ENCODE data around the gene PRDX1. TPM values are rescaled to one million over a fixed set of nuclear protein-coding genes. Genes with fewer than 3 reads are reported as not detected.

PRDX1 gene
- polyA plus RNA-seq, 3 donors: 116 to 362 (median 294) TPM

DNA sequence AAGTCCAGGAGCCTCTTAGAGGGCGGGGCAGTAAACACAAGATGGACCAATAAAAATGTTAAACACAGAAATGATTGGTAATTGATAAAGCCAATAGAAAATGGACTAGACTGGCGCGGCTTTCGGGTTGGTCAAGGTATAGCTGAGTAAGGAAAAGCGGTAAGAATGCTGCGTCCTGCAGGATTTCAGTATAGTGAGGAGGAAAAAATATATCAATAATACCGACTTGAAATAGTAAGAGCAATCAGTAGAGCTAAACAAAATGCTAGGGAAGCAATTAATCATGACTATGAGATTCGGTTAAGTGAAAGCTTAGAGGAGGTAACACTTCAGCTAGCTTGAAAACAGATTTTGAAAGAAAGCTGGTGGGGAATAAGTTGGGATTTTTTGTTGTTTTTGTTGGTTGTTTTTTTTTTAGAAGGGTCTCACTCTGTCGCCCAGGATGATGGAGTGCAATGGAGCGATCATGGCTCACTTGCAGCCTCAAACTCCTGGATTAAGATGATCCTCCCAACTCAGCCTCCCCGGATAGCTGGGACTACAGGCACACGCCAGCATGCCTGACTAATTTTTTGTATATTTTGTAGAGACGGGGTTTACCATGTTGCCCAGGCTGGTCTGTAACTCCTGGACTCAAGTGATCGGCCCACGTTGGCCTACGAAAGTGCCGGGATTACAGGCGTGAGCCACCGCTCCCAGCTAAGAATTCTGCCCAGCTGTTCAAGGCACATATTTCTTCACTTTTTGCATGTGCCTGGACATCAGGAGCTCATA lies 30.0 kb downstream of the PRDX1 start:
- Histone ChIP-seq H3K36me3 (replicated peaks in 1 of 2; ENCODE audit: control insufficient read depth in 1 of 2, insufficient read depth in 2 of 2, low read length in 2 of 2) (no peaks in the 10 kb centered on the region), H3K27ac (ENCODE audit: low read depth in 1 of 2, low read length in 2 of 2) (peak overlapping the region in 1 of 2 donors; percentile 76), H2AFZ (ENCODE audit: insufficient read depth, low read depth, low read length, poor library complexity, severe bottlenecking) (peak overlapping the region; percentile 99)

More for the DNA sequence above, 30.0 kb downstream of the PRDX1 start:
- H3K27me3 ChIP-seq (ENCODE audit: control insufficient read depth in 2 of 2, insufficient read depth in 2 of 2, low read length in 2 of 2): no peaks in the 10 kb centered on the region
- intact Hi-C loops (cut with micrococcal nuclease): loop anchor here (2.0 to 5.0 kb wide), 4 partner anchors 79 to 479 kb away; partner anchors contain the start of genes HECTD3 (in 1 of the 2) and UROD (in 1 of the 2)
- Mint-ChIP-seq H3K9me3 (no peaks in the 10 kb centered on the region), H3K4me1 (peaks cover 5% of the 10 kb centered on the region), H3K27me3 (ENCODE audit: low read depth in 3 of 3) (peaks cover 0 to 3% (median 3%) of the 10 kb centered on the region in 3 donors), H3K36me3 (peaks cover 8 to 16% of the 10 kb centered on the region in 2 donors), H3K27ac (peak overlapping the region in 1 of 7 donors; percentile 21), H3K4me3 (no peak overlapping the region)
- no peak for TF ChIP-seq CTCF (IDR thresholded peaks at IDR 0.05)
- peak overlapping the region; percentile 100 for H3K4me2 ChIP-seq (replicated peaks; ENCODE audit: extremely low read depth, low read length, poor library complexity, severe bottlenecking)
- peaks cover 23 to 28% of the 10 kb centered on the region in 2 donors for H3K4me1 ChIP-seq (ENCODE audit: control insufficient read depth in 1 of 2, insufficient read depth in 2 of 2, low read length in 2 of 2)
- no peaks in the 10 kb centered on the region for H4K20me1 ChIP-seq (ENCODE audit: insufficient read depth, low read length)
- WGBS (ENCODE audit: insufficient coverage): 57% methylated on average over 10 of the region's 19 CpGs
- peaks cover 7% of the 10 kb centered on the region for H3K79me2 ChIP-seq (ENCODE audit: insufficient read depth, low read length)
- peak overlapping the region; percentile 72 to 99 (median 97) for H3K4me3 ChIP-seq (replicated peaks in 1 of 3; ENCODE audit: low read depth in 2 of 3, low read length in 3 of 3)
- no peak for DNase-seq
- H3K9me3 ChIP-seq (replicated peaks in 1 of 2; ENCODE audit: control insufficient read depth in 1 of 2, insufficient read depth in 1 of 2, low read length in 2 of 2): no peaks in the 10 kb centered on the region
- no peak overlapping the region for H3K9ac ChIP-seq (ENCODE audit: insufficient read depth, low read length, poor library complexity, severe bottlenecking)
